Glutamatergic neuron (in vitro differentiated cells): ENCODE data around the gene ADK. TPM values are rescaled to one million over a fixed set of nuclear protein-coding genes. Genes with fewer than 3 reads are reported as not detected.
"Not testable (repeated sequence)": the region's sequence is repeated elsewhere in the genome, so short reads cannot be mapped to it uniquely, and the experiment has no call there.

Source experiments
- DNase-seq: peaks from one replicate; pipeline ENCODE4 v3.0.0; 2022
- H3K27ac Mint-ChIP-seq: one replicate; pipeline ENCODE4 v1.8.0; 2020; ENCODE audit warnings: mild to moderate bottlenecking, mixed read lengths, inconsistent platforms; ENCODE audit not compliant: unreplicated experiment
- H3K27me3 Mint-ChIP-seq: one replicate; pipeline ENCODE4 v1.8.0; 2020; ENCODE audit warnings: mild to moderate bottlenecking, moderate library complexity, mixed read lengths, inconsistent platforms; ENCODE audit not compliant: unreplicated experiment
- H3K36me3 Mint-ChIP-seq: one replicate; pipeline ENCODE4 v1.8.0; 2020; ENCODE audit warnings: mild to moderate bottlenecking, mixed read lengths, inconsistent platforms; ENCODE audit not compliant: unreplicated experiment
- H3K4me1 Mint-ChIP-seq: one replicate; pipeline ENCODE4 v1.8.0; 2020; ENCODE audit warnings: mild to moderate bottlenecking, low read depth, mixed read lengths, inconsistent platforms; ENCODE audit not compliant: unreplicated experiment
- H3K4me3 Mint-ChIP-seq: one replicate; pipeline ENCODE4 v1.8.0; 2020; ENCODE audit warnings: mild to moderate bottlenecking, mixed read lengths, inconsistent platforms; ENCODE audit not compliant: unreplicated experiment
- H3K9me3 Mint-ChIP-seq: one replicate; pipeline ENCODE4 v1.8.0; 2020; ENCODE audit warnings: mild to moderate bottlenecking, moderate library complexity, mixed read lengths, inconsistent platforms; ENCODE audit not compliant: unreplicated experiment
- total RNA-seq: library from RNA; stranded (reverse); fragmentation: NEBNext Ultra II Directional; extraction: Animal tissue kit (Norgen Biotek cat#: 25700); gene quantifications from one replicate; pipeline ENCODE4 v1.2.1, GENCODE V29; 2021; ENCODE audit not compliant: unreplicated experiment
- TF ChIP-seq, protein P1 (sequence below): fragments of 200-600 bp; sonication (generic); IDR thresholded peaks from one replicate; pipeline ENCODE4 v1.5.0; 2021; ENCODE audit not compliant: partially characterized antibody, unreplicated experiment

The ADK gene
- total RNA-seq, 1 donor from 2014 or later, result 16.4 TPM

DNA sequence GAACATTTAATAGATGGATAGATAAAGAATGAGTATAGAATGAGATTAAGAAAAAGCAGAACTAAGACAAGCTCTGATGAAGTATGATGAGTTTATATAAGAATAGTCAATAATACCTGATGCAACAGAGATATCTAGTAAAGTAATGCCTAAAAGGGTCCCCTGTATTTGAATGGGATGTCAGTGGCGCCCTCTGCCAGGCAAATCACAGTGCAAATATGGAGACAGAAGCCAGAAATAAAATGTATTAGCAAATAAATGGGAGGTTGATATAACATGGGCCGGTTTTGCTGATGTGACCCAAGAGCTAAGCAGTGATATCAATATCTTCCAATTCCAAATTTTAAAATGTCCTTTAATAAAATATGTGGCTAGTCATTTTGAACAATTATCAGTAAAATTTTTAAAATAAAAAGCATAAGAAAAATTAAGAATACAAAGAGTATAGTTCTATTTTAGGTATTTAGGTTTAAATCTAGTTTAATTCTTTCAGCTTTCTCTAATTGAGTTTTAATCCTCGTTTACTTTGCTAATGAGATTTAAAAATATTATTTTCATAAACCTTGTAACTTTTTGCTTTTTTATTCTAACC is 62.6 kb downstream of the ADK start:
- H3K36me3 Mint-ChIP-seq, result peaks cover 5% of the 10 kb centered on the region
- TF ChIP-seq, protein P1, sequence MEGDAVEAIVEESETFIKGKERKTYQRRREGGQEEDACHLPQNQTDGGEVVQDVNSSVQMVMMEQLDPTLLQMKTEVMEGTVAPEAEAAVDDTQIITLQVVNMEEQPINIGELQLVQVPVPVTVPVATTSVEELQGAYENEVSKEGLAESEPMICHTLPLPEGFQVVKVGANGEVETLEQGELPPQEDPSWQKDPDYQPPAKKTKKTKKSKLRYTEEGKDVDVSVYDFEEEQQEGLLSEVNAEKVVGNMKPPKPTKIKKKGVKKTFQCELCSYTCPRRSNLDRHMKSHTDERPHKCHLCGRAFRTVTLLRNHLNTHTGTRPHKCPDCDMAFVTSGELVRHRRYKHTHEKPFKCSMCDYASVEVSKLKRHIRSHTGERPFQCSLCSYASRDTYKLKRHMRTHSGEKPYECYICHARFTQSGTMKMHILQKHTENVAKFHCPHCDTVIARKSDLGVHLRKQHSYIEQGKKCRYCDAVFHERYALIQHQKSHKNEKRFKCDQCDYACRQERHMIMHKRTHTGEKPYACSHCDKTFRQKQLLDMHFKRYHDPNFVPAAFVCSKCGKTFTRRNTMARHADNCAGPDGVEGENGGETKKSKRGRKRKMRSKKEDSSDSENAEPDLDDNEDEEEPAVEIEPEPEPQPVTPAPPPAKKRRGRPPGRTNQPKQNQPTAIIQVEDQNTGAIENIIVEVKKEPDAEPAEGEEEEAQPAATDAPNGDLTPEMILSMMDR, result no peak
- DNase-seq, result peak; percentile 34
- H3K4me3 Mint-ChIP-seq, result no peak overlapping the region
- H3K27ac Mint-ChIP-seq, result no peak overlapping the region
- H3K27me3 Mint-ChIP-seq, result no peaks in the 10 kb centered on the region
- H3K4me1 Mint-ChIP-seq, result no peaks in the 10 kb centered on the region
- peaks cover 2% of the 10 kb centered on the region for H3K9me3 Mint-ChIP-seq

DNA sequence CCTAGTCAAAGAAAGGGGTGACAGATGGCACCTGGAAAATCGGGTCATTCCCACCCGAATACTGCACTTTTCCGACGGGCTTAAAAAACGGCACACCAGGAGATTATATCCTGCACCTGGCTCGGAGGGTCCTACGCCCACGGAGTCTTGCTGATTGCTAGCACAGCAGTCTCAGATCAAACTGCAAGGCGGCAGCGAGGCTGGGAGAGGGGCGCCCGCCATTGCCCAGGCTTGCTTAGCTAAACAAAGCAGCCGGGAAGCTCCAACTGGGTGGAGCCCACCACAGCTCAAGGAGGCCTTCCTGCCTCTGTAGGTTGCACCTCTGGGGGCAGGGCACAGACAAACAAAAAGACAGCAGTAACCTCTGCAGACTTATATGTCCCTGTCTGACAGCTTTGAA is 66.1 kb downstream of the ADK start:
- not testable (repeated sequence) for H3K4me1 Mint-ChIP-seq, H3K9me3 Mint-ChIP-seq, H3K36me3 Mint-ChIP-seq, H3K27me3 Mint-ChIP-seq, H3K27ac Mint-ChIP-seq, DNase-seq, H3K4me3 Mint-ChIP-seq

DNA sequence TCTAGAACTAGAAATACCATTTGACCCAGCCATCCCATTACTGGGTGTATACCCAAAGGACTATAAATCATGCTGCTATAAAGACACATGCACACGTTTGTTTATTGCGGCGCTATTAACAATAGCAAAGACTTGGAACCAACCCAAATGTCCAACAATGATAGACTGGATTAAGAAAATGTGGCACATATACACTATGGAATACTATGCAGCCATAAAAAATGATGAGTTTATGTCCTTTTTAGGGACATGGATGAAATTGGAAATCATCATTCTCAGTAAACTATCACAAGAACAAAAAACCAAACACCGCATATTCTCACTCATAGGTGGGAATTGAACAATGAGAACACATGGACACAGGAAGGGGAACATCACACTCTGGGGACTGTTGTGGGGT is 71.4 kb downstream of the ADK start:
- not testable (repeated sequence) for H3K4me1 Mint-ChIP-seq, H3K27ac Mint-ChIP-seq, H3K36me3 Mint-ChIP-seq, H3K4me3 Mint-ChIP-seq, DNase-seq, H3K9me3 Mint-ChIP-seq, H3K27me3 Mint-ChIP-seq

DNA sequence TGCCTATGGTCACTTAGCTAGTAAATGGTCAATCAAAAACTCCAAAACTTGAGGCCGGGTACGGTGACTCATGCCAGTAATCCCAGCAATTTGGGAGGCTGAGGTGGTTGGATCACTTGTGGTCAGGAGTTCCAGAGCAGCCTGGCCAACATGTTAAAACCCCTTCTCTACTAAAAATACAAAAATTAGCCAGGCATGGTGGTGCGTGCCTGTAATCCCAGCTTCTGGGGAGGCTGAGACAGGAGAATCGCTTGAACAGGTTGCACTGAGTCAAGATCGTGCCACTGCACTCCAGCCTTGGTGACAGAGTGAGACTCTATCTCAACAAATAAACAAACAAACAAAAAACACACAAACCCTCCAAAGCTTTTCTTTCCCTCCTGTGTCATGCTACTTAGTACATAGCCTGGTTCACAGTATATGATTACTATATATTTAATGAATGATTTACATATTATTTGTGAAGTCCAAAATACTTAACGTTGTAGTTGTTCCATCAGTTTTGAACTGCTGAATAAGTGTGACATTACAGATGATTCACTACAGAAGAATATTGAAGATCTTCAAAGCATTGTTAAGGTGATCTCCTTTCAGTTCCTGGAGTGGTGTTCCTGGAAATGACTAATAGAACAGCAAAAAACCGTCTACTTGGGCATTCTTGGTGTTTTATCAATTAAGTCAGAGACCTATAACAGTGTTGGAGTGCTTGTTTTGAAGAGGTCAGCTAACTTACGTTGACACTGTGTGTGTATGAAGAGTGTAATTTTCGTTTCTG is 72.9 kb downstream of the ADK start:
- Mint-ChIP-seq H3K27ac (no peak overlapping the region), H3K4me1 (no peaks in the 10 kb centered on the region), H3K36me3 (no peaks in the 10 kb centered on the region), H3K9me3 (no peaks in the 10 kb centered on the region), H3K4me3 (no peak overlapping the region), H3K27me3 (no peaks in the 10 kb centered on the region)
- TF ChIP-seq, protein P1, result no peak
- DNase-seq, result no peak

DNA sequence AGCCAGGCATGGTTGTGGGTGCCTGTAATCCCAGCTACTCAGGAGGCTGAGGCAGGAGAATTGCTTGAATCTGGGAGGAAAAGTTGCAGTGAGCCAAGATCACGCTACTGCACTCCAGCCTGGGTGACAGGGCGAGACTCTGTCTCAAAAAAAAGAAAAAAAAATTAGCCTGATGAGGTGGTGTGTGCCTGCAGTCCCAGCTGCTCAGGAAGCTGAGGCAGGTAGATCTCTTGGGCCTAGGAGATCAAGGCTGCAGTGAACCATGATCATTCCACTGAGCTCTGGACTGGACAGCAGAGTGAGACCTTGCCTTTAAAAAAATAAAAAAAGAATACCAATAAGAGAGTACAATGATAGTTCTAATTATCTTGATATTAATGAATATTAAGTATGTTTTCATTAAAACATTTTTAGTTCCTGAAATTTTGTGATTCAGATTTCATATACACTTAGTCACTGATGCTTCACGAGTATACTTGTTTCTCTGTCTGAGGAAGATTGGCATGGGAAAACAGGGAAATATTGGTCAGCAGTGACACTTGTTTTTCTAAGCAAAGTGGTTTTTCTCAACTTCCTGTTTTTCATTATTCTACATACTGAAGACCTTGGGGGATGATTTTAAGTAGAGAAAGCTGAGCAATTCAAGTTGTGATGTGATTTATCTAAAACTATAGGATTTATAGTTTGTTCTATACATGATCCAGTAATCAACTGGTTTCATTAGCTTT is 76.8 kb downstream of the ADK start:
- Mint-ChIP-seq H3K27ac (no peak overlapping the region), H3K4me3 (no peak overlapping the region), H3K27me3 (no peaks in the 10 kb centered on the region), H3K4me1 (no peaks in the 10 kb centered on the region), H3K36me3 (no peaks in the 10 kb centered on the region), H3K9me3 (no peaks in the 10 kb centered on the region)
- no peak for DNase-seq
- TF ChIP-seq, protein P1, result no peak

DNA sequence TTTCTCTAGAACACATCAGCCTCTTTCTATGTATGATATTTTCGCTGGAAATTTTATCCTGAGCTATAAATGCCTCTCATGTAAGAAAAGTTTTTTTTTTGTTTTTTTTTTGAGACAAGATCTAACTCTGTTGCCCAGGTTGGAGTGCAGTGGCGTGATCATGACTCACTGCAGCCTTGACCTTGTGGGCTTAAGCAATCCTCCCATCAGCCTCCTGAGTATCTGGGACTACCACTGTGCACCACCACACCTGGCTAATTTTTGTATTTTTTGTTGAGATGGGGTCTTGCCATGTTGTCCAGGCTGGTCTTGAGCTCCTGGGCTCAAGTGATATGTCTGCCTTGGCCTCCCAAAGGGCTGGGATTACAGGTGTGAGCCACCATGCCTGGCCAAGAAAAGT is 80.4 kb downstream of the ADK start:
- Mint-ChIP-seq H3K36me3 (no peaks in the 10 kb centered on the region), H3K4me3 (no peak overlapping the region)

More for the DNA sequence above, 80.4 kb downstream of the ADK start:
- Mint-ChIP-seq H3K27ac (no peak overlapping the region), H3K4me1 (no peaks in the 10 kb centered on the region), H3K27me3 (no peaks in the 10 kb centered on the region), H3K9me3 (no peaks in the 10 kb centered on the region)
- TF ChIP-seq, protein P1, result no peak
- no peak for DNase-seq
